ENCODE data around the gene TIMP3. TPM values are rescaled to one million over a fixed set of nuclear protein-coding genes. Genes with fewer than 3 reads are reported as not detected.

Gene TIMP3
- total RNA-seq, 2 experiments from 2014 or later, result not detected

GRCh38 chr22:32839831-32840584, 38.5 kb downstream of the TIMP3 start:
- H3K27ac Mint-ChIP-seq, result no peak overlapping the region
- CTCF ChIA-PET, result no interaction called here
- no peaks in the 10 kb centered on the region for H3K4me1 Mint-ChIP-seq (ENCODE audit: low read depth)
- no peaks in the 10 kb centered on the region for H3K36me3 Mint-ChIP-seq (ENCODE audit: low read depth)
- no peaks in the 10 kb centered on the region for H3K27me3 Mint-ChIP-seq (ENCODE audit: low read depth)
- H3K9me3 Mint-ChIP-seq (ENCODE audit: insufficient read depth), result no peaks in the 10 kb centered on the region
- no peak overlapping the region for H3K4me3 Mint-ChIP-seq
- ATAC-seq, result no peak
- no peak for DNase-seq
- POLR2A ChIA-PET, result no interaction called here

GRCh38 chr22:32841175-32841574, 39.7 kb downstream of the TIMP3 start:
- POLR2A ChIA-PET, result no interaction called here
- no peaks in the 10 kb centered on the region for H3K9me3 Mint-ChIP-seq (ENCODE audit: insufficient read depth)
- H3K36me3 Mint-ChIP-seq (ENCODE audit: low read depth), result no peaks in the 10 kb centered on the region
- H3K4me3 Mint-ChIP-seq, result no peak overlapping the region
- H3K27ac Mint-ChIP-seq, result no peak overlapping the region
- no peak for DNase-seq
- CTCF ChIA-PET, result no interaction called here
- ATAC-seq, result no peak
- no peaks in the 10 kb centered on the region for H3K27me3 Mint-ChIP-seq (ENCODE audit: low read depth)
- no peaks in the 10 kb centered on the region for H3K4me1 Mint-ChIP-seq (ENCODE audit: low read depth)

GRCh38 chr22:32842486-32842885, 41.0 kb downstream of the TIMP3 start:
- H3K4me1 Mint-ChIP-seq (ENCODE audit: low read depth), result no peaks in the 10 kb centered on the region
- no peak overlapping the region for H3K4me3 Mint-ChIP-seq
- CTCF ChIA-PET, result no interaction called here
- DNase-seq (no peak), ATAC-seq (no peak)
- H3K27me3 Mint-ChIP-seq (ENCODE audit: low read depth), result no peaks in the 10 kb centered on the region
- H3K9me3 Mint-ChIP-seq (ENCODE audit: insufficient read depth), result no peaks in the 10 kb centered on the region
- H3K36me3 Mint-ChIP-seq (ENCODE audit: low read depth), result no peaks in the 10 kb centered on the region
- POLR2A ChIA-PET, result no interaction called here
- H3K27ac Mint-ChIP-seq, result no peak overlapping the region

- ChIA-PET POLR2A (no interaction called here), CTCF (no interaction called here)
- DNase-seq, result no peak
- no peaks in the 10 kb centered on the region for H3K36me3 Mint-ChIP-seq (ENCODE audit: low read depth)
- H3K4me3 Mint-ChIP-seq, result no peak overlapping the region
- no peak for ATAC-seq
- no peak overlapping the region for H3K27ac Mint-ChIP-seq
- H3K9me3 Mint-ChIP-seq (ENCODE audit: insufficient read depth), result no peaks in the 10 kb centered on the region
- H3K27me3 Mint-ChIP-seq (ENCODE audit: low read depth), result no peaks in the 10 kb centered on the region
- peaks cover 4% of the 10 kb centered on the region for H3K4me1 Mint-ChIP-seq (ENCODE audit: low read depth)
Observed at GRCh38 chr22:32843300-32843699, 41.8 kb downstream of the TIMP3 start.

GRCh38 chr22:32844251-32844650, 42.7 kb downstream of the TIMP3 start:
- no peaks in the 10 kb centered on the region for H3K9me3 Mint-ChIP-seq (ENCODE audit: insufficient read depth)
- H3K27me3 Mint-ChIP-seq (ENCODE audit: low read depth), result no peaks in the 10 kb centered on the region
- H3K27ac Mint-ChIP-seq, result no peak overlapping the region
- H3K4me1 Mint-ChIP-seq (ENCODE audit: low read depth), result peaks cover 4% of the 10 kb centered on the region
- no peak for DNase-seq
- ChIA-PET POLR2A (no interaction called here), CTCF (no interaction called here)
- H3K36me3 Mint-ChIP-seq (ENCODE audit: low read depth), result no peaks in the 10 kb centered on the region
- no peak for ATAC-seq
- no peak overlapping the region for H3K4me3 Mint-ChIP-seq

GRCh38 chr22:32846780-32847491, 45.4 kb downstream of the TIMP3 start:
- DNase-seq, result no peak
- no peak for ATAC-seq
- Mint-ChIP-seq H3K9me3 (ENCODE audit: insufficient read depth) (no peaks in the 10 kb centered on the region), H3K36me3 (ENCODE audit: low read depth) (no peaks in the 10 kb centered on the region), H3K27ac (no peak overlapping the region), H3K4me1 (ENCODE audit: low read depth) (peaks cover 4% of the 10 kb centered on the region), H3K4me3 (no peak overlapping the region), H3K27me3 (ENCODE audit: low read depth) (no peaks in the 10 kb centered on the region)
- ChIA-PET CTCF (no interaction called here), POLR2A (no interaction called here)

GRCh38 chr22:32848226-32848625, 46.7 kb downstream of the TIMP3 start:
- DNase-seq, result no peak
- ChIA-PET POLR2A (no interaction called here), CTCF (no interaction called here)
- Mint-ChIP-seq H3K27ac (no peak overlapping the region), H3K9me3 (ENCODE audit: insufficient read depth) (no peaks in the 10 kb centered on the region), H3K27me3 (ENCODE audit: low read depth) (peaks cover 2% of the 10 kb centered on the region), H3K4me1 (ENCODE audit: low read depth) (peaks cover 4% of the 10 kb centered on the region), H3K4me3 (no peak overlapping the region), H3K36me3 (ENCODE audit: low read depth) (no peaks in the 10 kb centered on the region)
- no peak for ATAC-seq

- ChIA-PET POLR2A (no interaction called here), CTCF (no interaction called here)
- ATAC-seq, result no peak
- Mint-ChIP-seq H3K27me3 (ENCODE audit: low read depth) (peaks cover 2% of the 10 kb centered on the region), H3K9me3 (ENCODE audit: insufficient read depth) (no peaks in the 10 kb centered on the region), H3K4me3 (no peak overlapping the region), H3K4me1 (ENCODE audit: low read depth) (peaks cover 4% of the 10 kb centered on the region), H3K36me3 (ENCODE audit: low read depth) (no peaks in the 10 kb centered on the region), H3K27ac (no peak overlapping the region)
- DNase-seq, result no peak
Observed at GRCh38 chr22:32849501-32849900, 48.0 kb downstream of the TIMP3 start.

GRCh38 chr22:32850157-32850556, 48.7 kb downstream of the TIMP3 start:
- no peak for ATAC-seq
- H3K4me1 Mint-ChIP-seq (ENCODE audit: low read depth), result peaks cover 4% of the 10 kb centered on the region
- H3K9me3 Mint-ChIP-seq (ENCODE audit: insufficient read depth), result no peaks in the 10 kb centered on the region
- H3K4me3 Mint-ChIP-seq, result no peak overlapping the region
- H3K27ac Mint-ChIP-seq, result no peak overlapping the region
- no peaks in the 10 kb centered on the region for H3K36me3 Mint-ChIP-seq (ENCODE audit: low read depth)
- POLR2A ChIA-PET, result no interaction called here
- no peak for DNase-seq
- CTCF ChIA-PET, result no interaction called here
- H3K27me3 Mint-ChIP-seq (ENCODE audit: low read depth), result peaks cover 2% of the 10 kb centered on the region

- no peaks in the 10 kb centered on the region for H3K36me3 Mint-ChIP-seq (ENCODE audit: low read depth)
- H3K27me3 Mint-ChIP-seq (ENCODE audit: low read depth), result peaks cover 2% of the 10 kb centered on the region
- CTCF ChIA-PET, result no interaction called here
- no peak overlapping the region for H3K4me3 Mint-ChIP-seq
- DNase-seq (no peak), ATAC-seq (no peak)
- H3K4me1 Mint-ChIP-seq (ENCODE audit: low read depth), result peaks cover 4% of the 10 kb centered on the region
- H3K27ac Mint-ChIP-seq, result no peak overlapping the region
- POLR2A ChIA-PET, result no interaction called here
- no peaks in the 10 kb centered on the region for H3K9me3 Mint-ChIP-seq (ENCODE audit: insufficient read depth)
Observed at GRCh38 chr22:32850591-32851517, 49.3 kb downstream of the TIMP3 start.

- Mint-ChIP-seq H3K9me3 (ENCODE audit: insufficient read depth) (no peaks in the 10 kb centered on the region), H3K27me3 (ENCODE audit: low read depth) (peaks cover 2% of the 10 kb centered on the region), H3K36me3 (ENCODE audit: low read depth) (no peaks in the 10 kb centered on the region), H3K27ac (no peak overlapping the region), H3K4me1 (ENCODE audit: low read depth) (peaks cover 4% of the 10 kb centered on the region), H3K4me3 (no peak overlapping the region)
- POLR2A ChIA-PET, result interaction anchor here (0.6 kb wide), 1 partner anchor 134 kb away, joined by 3 read pairs; no protein-coding TSS in a partner anchor
- no peak for DNase-seq
- CTCF ChIA-PET, result no interaction called here
- no peak for ATAC-seq
Observed at GRCh38 chr22:32852395-32853251, 51.1 kb downstream of the TIMP3 start.
